WTC11 (cell line): Measurements from ENCODE around the gene TAS1R2. TPM values are rescaled to one million over a fixed set of nuclear protein-coding genes. Genes with fewer than 3 reads are reported as not detected.

Experiments
- ATAC-seq: fragments of 200-7000 bp; cut with Tn5 transposase; 2 replicates; pipeline ENCODE4 v1.10.0; 2021; ENCODE audit warnings: mild to moderate bottlenecking, moderate library complexity
- CTCF ChIA-PET: fragments of 300-600 bp; sonication (Branson Sonifier 250); formaldehyde crosslinking; loops from one replicate; lab custom pipeline; 2021; ENCODE audit warnings: antibody characterized with exemption; lab: Charles Lee
- POLR2A ChIA-PET: fragments of 350-600 bp; sonication (Branson Sonifier 250); formaldehyde crosslinking; loops from one replicate; lab custom pipeline; 2021; ENCODE audit warnings: antibody characterized with exemption; lab: Charles Lee
- DNase-seq: peaks from one replicate; pipeline ENCODE4 v3.0.0; 2021; ENCODE audit warnings: low spot score
- H3K27ac Mint-ChIP-seq: 2 replicates; pipeline ENCODE4 v1.8.0; 2021; ENCODE audit warnings: mixed read lengths
- H3K27me3 Mint-ChIP-seq: 2 replicates; pipeline ENCODE4 v1.8.0; 2021; ENCODE audit warnings: low read depth, mild to moderate bottlenecking, moderate library complexity, mixed read lengths
- H3K36me3 Mint-ChIP-seq: 2 replicates; pipeline ENCODE4 v1.8.0; 2021; ENCODE audit warnings: mixed read lengths
- H3K4me1 Mint-ChIP-seq: 2 replicates; pipeline ENCODE4 v1.8.0; 2022; ENCODE audit warnings: mixed read lengths
- H3K4me3 Mint-ChIP-seq: 2 replicates; pipeline ENCODE4 v1.8.0; 2021; ENCODE audit warnings: mild to moderate bottlenecking, moderate library complexity, mixed read lengths
- H3K9me3 Mint-ChIP-seq: 2 replicates; pipeline ENCODE4 v1.8.0; 2021; ENCODE audit warnings: mixed read lengths
- ATF1 ChIP-seq: sonication (generic); formaldehyde crosslinking; IDR thresholded peaks from 2 replicates; pipeline ENCODE4 v1.8.1; 2023; ENCODE audit warnings: mild to moderate bottlenecking, moderate library complexity, missing genetic modification reagents
- CBFB ChIP-seq: sonication (generic); formaldehyde crosslinking; IDR thresholded peaks from 2 replicates; pipeline ENCODE4 v1.8.1; 2022; ENCODE audit warnings: mild to moderate bottlenecking, low read depth, missing genetic modification reagents
- CREM ChIP-seq: sonication (generic); formaldehyde crosslinking; IDR thresholded peaks from 2 replicates; pipeline ENCODE4 v1.8.1; 2022; ENCODE audit warnings: mild to moderate bottlenecking, missing genetic modification reagents, moderate library complexity
- ELF4 ChIP-seq: sonication (generic); formaldehyde crosslinking; IDR thresholded peaks from 2 replicates; pipeline ENCODE4 v1.8.1; 2022; ENCODE audit warnings: low read depth, mild to moderate bottlenecking, moderate library complexity, missing genetic modification reagents
- FOXK1 ChIP-seq: sonication (generic); formaldehyde crosslinking; IDR thresholded peaks from 2 replicates; pipeline ENCODE4 v1.8.0; 2022; ENCODE audit warnings: mild to moderate bottlenecking, moderate library complexity, missing genetic modification reagents
- GABPB1 ChIP-seq: sonication (generic); formaldehyde crosslinking; IDR thresholded peaks from 2 replicates; pipeline ENCODE4 v1.8.1; 2023; ENCODE audit warnings: mild to moderate bottlenecking, missing genetic modification reagents
- GRHL2 ChIP-seq: fragments of 250-450 bp; sonication (Bioruptor Pico); IDR thresholded peaks from 2 replicates; pipeline ENCODE4 v1.8.0; 2022; ENCODE audit warnings: mild to moderate bottlenecking, moderate library complexity; ENCODE audit not compliant: insufficient replicate concordance, severe bottlenecking
- GTF2I ChIP-seq: fragments of 250-450 bp; sonication (Bioruptor Pico); conservative IDR thresholded peaks from 2 replicates; pipeline ENCODE4 v1.4.0; 2021; ENCODE audit warnings: mild to moderate bottlenecking
- JUN ChIP-seq: sonication (generic); formaldehyde crosslinking; IDR thresholded peaks from 2 replicates; pipeline ENCODE4 v1.8.0; 2023; ENCODE audit warnings: mild to moderate bottlenecking, missing genetic modification reagents
- KAT7 ChIP-seq: sonication (generic); formaldehyde crosslinking; IDR thresholded peaks from 2 replicates; pipeline ENCODE4 v1.8.1; 2023; ENCODE audit warnings: missing genetic modification reagents, mild to moderate bottlenecking, borderline replicate concordance
- MXD4 ChIP-seq: fragments of 250-450 bp; sonication (Bioruptor Pico); IDR thresholded peaks from 2 replicates; pipeline ENCODE4 v1.8.0; 2021; ENCODE audit warnings: mild to moderate bottlenecking, moderate library complexity, borderline replicate concordance
- NR1H2 ChIP-seq: sonication (generic); formaldehyde crosslinking; IDR thresholded peaks from 2 replicates; pipeline ENCODE4 v1.9.0; 2021; ENCODE audit warnings: mild to moderate bottlenecking, moderate library complexity, missing genetic modification reagents
- SMAD4 ChIP-seq: sonication (generic); formaldehyde crosslinking; IDR thresholded peaks from 2 replicates; pipeline ENCODE4 v1.8.0; 2022; ENCODE audit warnings: mild to moderate bottlenecking, missing genetic modification reagents
- TCF7 ChIP-seq: sonication (generic); formaldehyde crosslinking; IDR thresholded peaks from 2 replicates; pipeline ENCODE4 v1.8.0; 2022; ENCODE audit warnings: mild to moderate bottlenecking, low read depth, missing genetic modification reagents, moderate library complexity
- ZBTB21 ChIP-seq: sonication (generic); formaldehyde crosslinking; IDR thresholded peaks from 2 replicates; pipeline ENCODE4 v1.8.1; 2023; ENCODE audit warnings: mild to moderate bottlenecking, missing genetic modification reagents, borderline replicate concordance
- ZNF121 ChIP-seq: sonication (generic); formaldehyde crosslinking; IDR thresholded peaks from 2 replicates; pipeline ENCODE4 v1.8.0; 2023; ENCODE audit warnings: missing genetic modification reagents
- ZNF416 ChIP-seq: fragments of 250-450 bp; sonication (Bioruptor Pico); IDR thresholded peaks from 2 replicates; pipeline ENCODE4 v1.9.0; 2021; ENCODE audit warnings: mild to moderate bottlenecking, inconsistent platforms
- total RNA-seq: library from RNA; stranded (reverse); gene quantifications from 3 replicates; pipeline ENCODE4 v1.2.3, GENCODE V29; 2021
- TF ChIP-seq, protein P1 (sequence below): sonication (generic); formaldehyde crosslinking; IDR thresholded peaks from 2 replicates; pipeline ENCODE4 v1.8.1; 2023; ENCODE audit warnings: mild to moderate bottlenecking, moderate library complexity, missing genetic modification reagents
- TF ChIP-seq, protein P2 (sequence below): sonication (generic); formaldehyde crosslinking; IDR thresholded peaks from 2 replicates; pipeline ENCODE4 v1.8.1; 2022; ENCODE audit warnings: low read depth, mild to moderate bottlenecking, moderate library complexity, missing genetic modification reagents, borderline replicate concordance
- TF ChIP-seq, protein P3 (sequence below): fragments of 250-450 bp; sonication (Bioruptor Pico); IDR thresholded peaks from 2 replicates; pipeline ENCODE4 v1.9.0; 2021; ENCODE audit warnings: mild to moderate bottlenecking
- TF ChIP-seq, protein P4 (sequence below): sonication (generic); formaldehyde crosslinking; IDR thresholded peaks from 2 replicates; pipeline ENCODE4 v1.8.1; 2023; ENCODE audit warnings: mild to moderate bottlenecking, missing genetic modification reagents, moderate library complexity
- TF ChIP-seq, protein P5 (sequence below): sonication (generic); formaldehyde crosslinking; IDR thresholded peaks from 2 replicates; pipeline ENCODE4 v1.8.1; 2023; ENCODE audit warnings: mild to moderate bottlenecking, missing genetic modification reagents
- TF ChIP-seq, protein P6 (sequence below): sonication (generic); formaldehyde crosslinking; conservative IDR thresholded peaks from 2 replicates; pipeline ENCODE4 v1.8.1; 2023; ENCODE audit warnings: mild to moderate bottlenecking, low read depth, missing genetic modification reagents, moderate library complexity

The TAS1R2 gene
- total RNA-seq, 1 experiment from 2014 or later, result not detected

DNA sequence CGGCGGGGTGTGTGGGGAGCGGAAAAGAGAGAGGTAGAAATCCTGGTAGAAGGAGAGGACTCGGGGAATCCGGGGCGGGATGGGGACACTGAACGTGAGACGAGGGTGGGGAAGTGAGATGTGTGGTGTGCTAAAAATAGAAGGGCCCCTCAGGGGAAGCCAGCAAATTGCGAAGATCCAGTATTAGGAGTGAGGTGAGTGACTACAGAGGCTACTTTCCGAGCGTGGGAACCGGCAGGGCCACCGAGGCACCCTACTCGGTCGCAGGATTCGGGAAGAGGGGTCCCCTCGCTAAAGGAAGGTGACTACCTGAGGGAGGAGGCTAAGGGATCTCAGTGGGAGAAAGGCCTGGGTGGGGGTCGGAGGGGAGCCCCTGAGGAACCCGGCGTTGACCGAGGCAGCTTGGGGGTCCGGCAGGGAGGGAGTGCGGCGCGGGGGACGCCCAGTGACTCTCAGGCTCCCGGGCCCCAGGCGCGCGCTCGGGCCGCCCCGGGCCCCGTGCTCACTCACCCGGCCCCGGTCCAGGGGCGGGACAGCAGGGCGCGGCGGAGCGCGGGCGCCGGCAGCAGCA is 42.6 kb upstream of the TAS1R2 start (continued):
- no peak for TF ChIP-seq CBFB (CRISPR knock-in tag)
- TF ChIP-seq, protein P1, sequence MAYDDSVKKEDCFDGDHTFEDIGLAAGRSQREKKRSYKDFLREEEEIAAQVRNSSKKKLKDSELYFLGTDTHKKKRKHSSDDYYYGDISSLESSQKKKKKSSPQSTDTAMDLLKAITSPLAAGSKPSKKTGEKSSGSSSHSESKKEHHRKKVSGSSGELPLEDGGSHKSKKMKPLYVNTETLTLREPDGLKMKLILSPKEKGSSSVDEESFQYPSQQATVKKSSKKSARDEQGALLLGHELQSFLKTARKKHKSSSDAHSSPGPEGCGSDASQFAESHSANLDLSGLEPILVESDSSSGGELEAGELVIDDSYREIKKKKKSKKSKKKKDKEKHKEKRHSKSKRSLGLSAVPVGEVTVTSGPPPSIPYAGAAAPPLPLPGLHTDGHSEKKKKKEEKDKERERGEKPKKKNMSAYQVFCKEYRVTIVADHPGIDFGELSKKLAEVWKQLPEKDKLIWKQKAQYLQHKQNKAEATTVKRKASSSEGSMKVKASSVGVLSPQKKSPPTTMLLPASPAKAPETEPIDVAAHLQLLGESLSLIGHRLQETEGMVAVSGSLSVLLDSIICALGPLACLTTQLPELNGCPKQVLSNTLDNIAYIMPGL (CRISPR knock-in tag), result no peak
- TF ChIP-seq, protein P2, sequence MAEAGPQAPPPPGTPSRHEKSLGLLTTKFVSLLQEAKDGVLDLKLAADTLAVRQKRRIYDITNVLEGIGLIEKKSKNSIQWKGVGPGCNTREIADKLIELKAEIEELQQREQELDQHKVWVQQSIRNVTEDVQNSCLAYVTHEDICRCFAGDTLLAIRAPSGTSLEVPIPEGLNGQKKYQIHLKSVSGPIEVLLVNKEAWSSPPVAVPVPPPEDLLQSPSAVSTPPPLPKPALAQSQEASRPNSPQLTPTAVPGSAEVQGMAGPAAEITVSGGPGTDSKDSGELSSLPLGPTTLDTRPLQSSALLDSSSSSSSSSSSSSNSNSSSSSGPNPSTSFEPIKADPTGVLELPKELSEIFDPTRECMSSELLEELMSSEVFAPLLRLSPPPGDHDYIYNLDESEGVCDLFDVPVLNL, result no peak
- no peak for TF ChIP-seq ZNF121 (CRISPR knock-in tag)
- TF ChIP-seq ELF4 (CRISPR knock-in tag), result no peak
- no peak for TF ChIP-seq GABPB1
- no peak for TF ChIP-seq JUN (CRISPR knock-in tag)
- TF ChIP-seq TCF7 (CRISPR knock-in tag), result no peak
- 0 out of 2 replicates have a peak, but pooled peaks have one; percentile 39 for TF ChIP-seq FOXK1 (CRISPR knock-in tag)
- TF ChIP-seq, protein P3, sequence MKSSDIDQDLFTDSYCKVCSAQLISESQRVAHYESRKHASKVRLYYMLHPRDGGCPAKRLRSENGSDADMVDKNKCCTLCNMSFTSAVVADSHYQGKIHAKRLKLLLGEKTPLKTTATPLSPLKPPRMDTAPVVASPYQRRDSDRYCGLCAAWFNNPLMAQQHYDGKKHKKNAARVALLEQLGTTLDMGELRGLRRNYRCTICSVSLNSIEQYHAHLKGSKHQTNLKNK (CRISPR knock-in tag), result no peak

DNA sequence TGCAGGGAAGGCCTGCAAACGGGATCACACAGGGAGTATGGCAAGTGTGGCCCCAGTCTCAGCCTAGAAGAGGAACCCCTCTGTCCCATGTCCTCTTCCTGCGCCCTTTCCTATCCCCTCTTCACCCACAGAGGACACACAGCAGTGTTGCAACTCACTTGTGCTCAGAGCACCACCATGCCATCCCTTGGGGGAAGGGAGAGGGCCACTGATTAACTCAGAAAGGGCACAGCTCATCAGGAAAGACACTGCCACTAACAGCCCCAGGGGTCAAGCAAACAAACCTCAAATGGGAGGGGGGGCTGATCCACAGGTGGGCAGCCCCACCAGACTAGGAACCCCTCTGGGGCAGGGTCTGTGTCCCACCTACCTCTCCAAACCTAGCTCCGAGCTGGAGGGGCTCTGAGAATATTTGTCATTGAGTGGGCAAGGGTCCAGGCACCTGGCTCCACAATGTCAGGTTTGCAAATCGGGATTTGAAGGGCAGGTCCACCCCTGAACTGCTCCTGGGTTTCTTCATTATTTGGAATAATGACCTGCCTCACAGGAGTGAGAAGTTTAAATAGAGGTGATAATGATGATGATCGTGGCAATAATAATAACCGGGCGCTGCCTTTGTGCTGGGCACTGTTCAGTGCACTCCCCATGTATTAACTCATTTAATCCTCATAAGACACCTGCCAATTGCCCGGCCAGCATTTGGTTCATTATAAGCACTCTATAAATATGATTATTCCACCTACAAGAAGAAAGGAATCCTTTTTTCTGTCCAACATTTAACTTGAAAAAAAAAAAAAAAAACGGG is 41.9 kb upstream of the TAS1R2 start:
- H3K27me3 Mint-ChIP-seq, result no peaks in the 10 kb centered on the region; the same call in none of the 2 replicates
- ATAC-seq (no peak), DNase-seq (no peak)
- H3K4me3 Mint-ChIP-seq, result peak overlapping the region; percentile 98
- H3K9me3 Mint-ChIP-seq, result no peaks in the 10 kb centered on the region
- H3K4me1 Mint-ChIP-seq, result peaks cover 12% of the 10 kb centered on the region
- ChIA-PET CTCF (interaction anchor here (0.6 to 4.2 kb wide), 4 partner anchors 12 to 17 kb away, joined by 3 to 70 read pairs (median 4); no protein-coding TSS in a partner anchor), POLR2A (no interaction called here)
- H3K27ac Mint-ChIP-seq, result no peak overlapping the region
- TF ChIP-seq GRHL2 (CRISPR knock-in tag) (no peak), GABPB1 (peak; percentile 71)
- no peaks in the 10 kb centered on the region; the same call in 1 of the 2 replicates for H3K36me3 Mint-ChIP-seq

DNA sequence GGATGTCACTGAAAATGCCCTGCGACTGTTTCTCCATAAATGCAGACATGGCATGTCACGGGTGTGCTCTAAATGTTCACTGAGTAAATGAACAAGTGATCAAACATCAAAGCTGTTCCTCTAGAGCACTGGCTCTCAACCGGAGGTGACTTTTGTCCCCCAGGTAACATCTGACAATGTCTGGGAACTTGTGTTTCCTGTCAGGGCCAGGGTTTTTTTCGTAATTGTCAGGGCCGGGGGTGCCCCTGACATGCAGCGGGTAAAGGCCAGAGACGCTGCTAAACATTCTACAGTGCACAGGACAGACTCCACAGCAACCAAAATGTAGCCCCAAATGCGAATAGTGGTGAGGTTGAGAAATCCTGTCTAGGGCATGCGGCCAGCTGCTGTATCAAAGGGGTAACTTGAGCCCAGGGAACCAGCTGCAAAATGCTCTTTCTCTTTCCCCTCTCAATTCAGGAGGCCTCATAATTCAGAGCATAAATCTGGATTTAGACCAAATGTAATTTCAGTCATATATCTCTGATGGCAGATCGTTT is 40.9 kb upstream of the TAS1R2 start:
- no peak for ATAC-seq
- DNase-seq, result no peak
- ChIA-PET POLR2A (no interaction called here), CTCF (interaction anchor here (0.6 to 1.4 kb wide), 3 partner anchors 13 to 16 kb away, joined by 3 to 5 read pairs (median 3); no protein-coding TSS in a partner anchor)
- no peaks in the 10 kb centered on the region; the same call in none of the 2 replicates for H3K27me3 Mint-ChIP-seq
- no peaks in the 10 kb centered on the region; the same call in 1 of the 2 replicates for H3K36me3 Mint-ChIP-seq
- no peaks in the 10 kb centered on the region for H3K9me3 Mint-ChIP-seq
- peaks cover 12% of the 10 kb centered on the region for H3K4me1 Mint-ChIP-seq
- no peak overlapping the region for H3K27ac Mint-ChIP-seq
- H3K4me3 Mint-ChIP-seq, result peak overlapping the region; percentile 98
- TF ChIP-seq, protein P4, sequence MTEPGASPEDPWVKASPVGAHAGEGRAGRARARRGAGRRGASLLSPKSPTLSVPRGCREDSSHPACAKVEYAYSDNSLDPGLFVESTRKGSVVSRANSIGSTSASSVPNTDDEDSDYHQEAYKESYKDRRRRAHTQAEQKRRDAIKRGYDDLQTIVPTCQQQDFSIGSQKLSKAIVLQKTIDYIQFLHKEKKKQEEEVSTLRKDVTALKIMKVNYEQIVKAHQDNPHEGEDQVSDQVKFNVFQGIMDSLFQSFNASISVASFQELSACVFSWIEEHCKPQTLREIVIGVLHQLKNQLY (CRISPR knock-in tag), result no peak
- TF ChIP-seq NR1H2 (CRISPR knock-in tag) (no peak), ZBTB21 (no peak), SMAD4 (CRISPR knock-in tag) (no peak), JUN (CRISPR knock-in tag) (no peak), ATF1 (CRISPR knock-in tag) (no peak), FOXK1 (CRISPR knock-in tag) (no peak), KAT7 (CRISPR knock-in tag) (no peak), GTF2I (CRISPR knock-in tag) (no peak), MXD4 (CRISPR knock-in tag) (no peak), CREM (no peak), ZNF416 (CRISPR knock-in tag) (no peak)
- TF ChIP-seq, protein P5, sequence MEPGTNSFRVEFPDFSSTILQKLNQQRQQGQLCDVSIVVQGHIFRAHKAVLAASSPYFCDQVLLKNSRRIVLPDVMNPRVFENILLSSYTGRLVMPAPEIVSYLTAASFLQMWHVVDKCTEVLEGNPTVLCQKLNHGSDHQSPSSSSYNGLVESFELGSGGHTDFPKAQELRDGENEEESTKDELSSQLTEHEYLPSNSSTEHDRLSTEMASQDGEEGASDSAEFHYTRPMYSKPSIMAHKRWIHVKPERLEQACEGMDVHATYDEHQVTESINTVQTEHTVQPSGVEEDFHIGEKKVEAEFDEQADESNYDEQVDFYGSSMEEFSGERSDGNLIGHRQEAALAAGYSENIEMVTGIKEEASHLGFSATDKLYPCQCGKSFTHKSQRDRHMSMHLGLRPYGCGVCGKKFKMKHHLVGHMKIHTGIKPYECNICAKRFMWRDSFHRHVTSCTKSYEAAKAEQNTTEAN (CRISPR knock-in tag), result no peak
- TF ChIP-seq, protein P6, sequence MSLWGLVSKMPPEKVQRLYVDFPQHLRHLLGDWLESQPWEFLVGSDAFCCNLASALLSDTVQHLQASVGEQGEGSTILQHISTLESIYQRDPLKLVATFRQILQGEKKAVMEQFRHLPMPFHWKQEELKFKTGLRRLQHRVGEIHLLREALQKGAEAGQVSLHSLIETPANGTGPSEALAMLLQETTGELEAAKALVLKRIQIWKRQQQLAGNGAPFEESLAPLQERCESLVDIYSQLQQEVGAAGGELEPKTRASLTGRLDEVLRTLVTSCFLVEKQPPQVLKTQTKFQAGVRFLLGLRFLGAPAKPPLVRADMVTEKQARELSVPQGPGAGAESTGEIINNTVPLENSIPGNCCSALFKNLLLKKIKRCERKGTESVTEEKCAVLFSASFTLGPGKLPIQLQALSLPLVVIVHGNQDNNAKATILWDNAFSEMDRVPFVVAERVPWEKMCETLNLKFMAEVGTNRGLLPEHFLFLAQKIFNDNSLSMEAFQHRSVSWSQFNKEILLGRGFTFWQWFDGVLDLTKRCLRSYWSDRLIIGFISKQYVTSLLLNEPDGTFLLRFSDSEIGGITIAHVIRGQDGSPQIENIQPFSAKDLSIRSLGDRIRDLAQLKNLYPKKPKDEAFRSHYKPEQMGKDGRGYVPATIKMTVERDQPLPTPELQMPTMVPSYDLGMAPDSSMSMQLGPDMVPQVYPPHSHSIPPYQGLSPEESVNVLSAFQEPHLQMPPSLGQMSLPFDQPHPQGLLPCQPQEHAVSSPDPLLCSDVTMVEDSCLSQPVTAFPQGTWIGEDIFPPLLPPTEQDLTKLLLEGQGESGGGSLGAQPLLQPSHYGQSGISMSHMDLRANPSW (CRISPR knock-in tag), result no peak
